ENCODE data around the gene HESX1.

GRCh38 chr3:57155310-57155643, 44.5 kb downstream of the HESX1 start:
- no peak for TF ChIP-seq CTCF (IDR thresholded peaks at IDR 0.05)
- no peak for TF ChIP-seq EZH2phosphoT487 (IDR thresholded peaks at IDR 0.05)
